B cell (primary cell): ENCODE data around the gene SH3YL1.

Experiments used
- CTCF ChIP-seq: fragments of 200-600 bp; IDR thresholded peaks from one replicate; pipeline ENCODE4 v1.8.0; 2022; ENCODE audit warnings: antibody characterized with exemption, mild to moderate bottlenecking
- EZH2 ChIP-seq: IDR thresholded peaks from 2 replicates; pipeline ENCODE4 v1.6.1; 2012; ENCODE audit warnings: borderline replicate concordance, low read depth, mild to moderate bottlenecking, moderate library complexity, low read length; ENCODE audit not compliant: insufficient read depth, poor library complexity, severe bottlenecking

- TF ChIP-seq CTCF (peak; percentile 18), EZH2 (no peak)
These were observed 26.4 kb upstream of the SH3YL1 start for GRCh38 chr2:290090-290722.
